GM12878 (cell line): ENCODE data around the gene NR2F1. TPM values are rescaled to one million over a fixed set of nuclear protein-coding genes. Genes with fewer than 3 reads are reported as not detected.

Experiments used
- ATAC-seq: fragments of 200-7000 bp; cut with Tn5 transposase; 3 replicates; pipeline ENCODE4 v1.9.1; 2020; ENCODE audit warnings: mild to moderate bottlenecking, moderate library complexity
- BruUV-seq: library from RNA; stranded (reverse); fragments of 400-500 nt; replicated peaks from 2 replicates; lab custom pipeline; 2021; lab: Mats Ljungman, UMichigan
- CTCF ChIA-PET: fragments of 300-600 bp; sonication (Branson Sonifier 250); formaldehyde crosslinking; extraction: SDS; loops from one replicate; lab custom pipeline; 2021; ENCODE audit warnings: inconsistent platforms; lab: Yijun Ruan, JAX
- POLR2A ChIA-PET: fragments of 350-600 bp; formaldehyde crosslinking; extraction: SDS; loops from one replicate; lab custom pipeline; 2021; ENCODE audit warnings: inconsistent platforms; lab: Charles Lee
- RAD21 ChIA-PET: fragments of 300-600 bp; sonication (Branson Sonifier 250); formaldehyde crosslinking; loops from one replicate; lab custom pipeline; 2023; ENCODE audit warnings: antibody characterized with exemption; ENCODE audit not compliant: unreplicated experiment; lab: Charles Lee
- SMC1A ChIA-PET: fragments of 300-600 bp; sonication (Branson Sonifier 250); formaldehyde crosslinking; loops from one replicate; lab custom pipeline; 2023; ENCODE audit not compliant: unreplicated experiment, uncharacterized antibody; lab: Charles Lee
- DNase-seq: peaks from one replicate; pipeline ENCODE4 v3.0.0-alpha.2; 2011; ENCODE audit warnings: low read depth, low spot score
- FAIRE-seq: peaks from 3 replicates; lab custom pipeline; 2011; peaks lifted over from hg19 to GRCh38; lab: Jason Lieb, UNC
- H2AFZ ChIP-seq: 2 replicates; pipeline ENCODE4 v1.6.0; 2011; ENCODE audit warnings: low read depth, low read length, control low read depth; ENCODE audit not compliant: control insufficient read depth
- H3K27ac ChIP-seq: 2 replicates; pipeline ENCODE4 v1.5.1; 2011; ENCODE audit warnings: control low read depth; ENCODE audit not compliant: control insufficient read depth, insufficient read depth
- H3K27me3 ChIP-seq, 2 experiments: replicated peaks in 1 of 2; 2 replicates each; pipeline versions ENCODE4 v1.6.0 to v1.6.1; 2011; ENCODE audit warnings: low read length in 1 of 2; ENCODE audit not compliant: control insufficient read depth in 2 of 2, insufficient read depth in 2 of 2
- H3K36me3 ChIP-seq, 2 experiments: 2 replicates each; pipeline ENCODE4 v1.5.1; 2011; ENCODE audit warnings: low read length in 1 of 2; ENCODE audit not compliant: control insufficient read depth in 2 of 2, insufficient read depth in 2 of 2
- H3K4me1 ChIP-seq: 2 replicates; pipeline ENCODE4 v1.6.1; 2011; ENCODE audit warnings: mild to moderate bottlenecking, low read length, moderate library complexity, mixed read lengths; ENCODE audit not compliant: control insufficient read depth, insufficient read depth
- H3K4me2 ChIP-seq: 2 replicates; pipeline ENCODE4 v1.6.0; 2011; ENCODE audit warnings: control low read depth; ENCODE audit not compliant: control insufficient read depth, insufficient read depth
- H3K4me3 ChIP-seq: fragments of 200-600 bp; sonication (generic); 2 replicates; pipeline ENCODE4 v1.5.1; 2016
- H3K79me2 ChIP-seq: 2 replicates; pipeline ENCODE4 v1.6.0; 2011; ENCODE audit warnings: low read length; ENCODE audit not compliant: control insufficient read depth, insufficient read depth
- H3K9ac ChIP-seq: 2 replicates; pipeline ENCODE4 v1.8.0; 2011; ENCODE audit warnings: low read length, control low read depth, mixed read lengths; ENCODE audit not compliant: control insufficient read depth, insufficient read depth
- H3K9me3 ChIP-seq: replicated peaks from 3 replicates; pipeline ENCODE4 v1.5.1; 2011; ENCODE audit warnings: mild to moderate bottlenecking, low read length; ENCODE audit not compliant: control insufficient read depth, insufficient read depth
- H4K20me1 ChIP-seq: 2 replicates; pipeline ENCODE4 v1.6.0; 2011; ENCODE audit not compliant: control insufficient read depth, insufficient read depth
- WGBS: methylation state at CpG from one replicate; pipeline ENCODE4 v1.1.6; 2016; ENCODE audit warnings: low lambda C conversion rate; ENCODE audit not compliant: insufficient replicate concordance, insufficient coverage; ENCODE audit errors: missing lambda C conversion rate; 5-methylcytosine and 5-hydroxymethylcytosine counted together
- in situ Hi-C: fragments of 300-500 bp; cut with MboI; formaldehyde crosslinking; loops from 9 replicates; pipeline ENCODE4 v1.14.3; 2018; ENCODE audit warnings: mixed read lengths
- intact Hi-C: fragments of 100-400 bp; cut with micrococcal nuclease; formaldehyde crosslinking; loops from one replicate; pipeline ENCODE4 v1.14.2; 2022; ENCODE audit not compliant: unreplicated experiment
- polyA plus RNA-seq, 11 experiments: library from polyadenylated mRNA; depleted of rRNA in 4 of 11; unstranded in 6 of 11; stranded (reverse) in 5 of 11; fragments of >200 nt; fragmentation: Nextera tagmentation in 4 of 11; fragmentation: Illumina TruSeq in 1 of 11; extraction: Ambion mirVana in 4 of 11; extraction: Trizol in 1 of 11; gene quantifications; 1 replicate in 1 of 11; 2 replicates in 10 of 11; pipeline versions ENCODE4 v1.2.1 to v1.2.3, GENCODE V29; 2011 to 2016; ENCODE audit warnings: inconsistent platforms in 2 of 11, missing spikeins in 2 of 11, low read depth in 1 of 11
- total RNA-seq, 4 experiments: library from RNA; depleted of rRNA in 3 of 4; stranded (reverse); fragments of >200 nt in 3 of 4; fragmentation: Illumina TruSeq in 1 of 4; extraction: Trizol in 1 of 4; gene quantifications; 2 replicates each; pipeline versions ENCODE4 v1.2.1 to v1.2.3, GENCODE V29; 2013 to 2021
- TF ChIP-seq, protein P1 (sequence below): fragments of 450-650 bp; IDR thresholded peaks from 2 replicates; pipeline ENCODE4 v1.6.1; 2017; ENCODE audit warnings: low read depth, mild to moderate bottlenecking, moderate library complexity
- TF ChIP-seq, protein P2 (sequence below): IDR thresholded peaks from 2 replicates; pipeline ENCODE4 v1.6.1; 2012; ENCODE audit warnings: mild to moderate bottlenecking, low read depth, low read length
- TF ChIP-seq, protein P3 (sequence below): IDR thresholded peaks from 2 replicates; pipeline ENCODE4 v1.6.1; 2011; ENCODE audit warnings: borderline replicate concordance, low read depth, mild to moderate bottlenecking, moderate library complexity, mixed read lengths, low read length; ENCODE audit not compliant: insufficient read depth; ENCODE audit errors: extremely low read length

The NR2F1 gene
- total and polyA plus RNA-seq, 10 of the 15 experiments (the other 5 are each of a cell fraction or from before 2014, with no cell fraction given): 0.04 to 0.79 (median 0.36) TPM; not detected in 7

DNA sequence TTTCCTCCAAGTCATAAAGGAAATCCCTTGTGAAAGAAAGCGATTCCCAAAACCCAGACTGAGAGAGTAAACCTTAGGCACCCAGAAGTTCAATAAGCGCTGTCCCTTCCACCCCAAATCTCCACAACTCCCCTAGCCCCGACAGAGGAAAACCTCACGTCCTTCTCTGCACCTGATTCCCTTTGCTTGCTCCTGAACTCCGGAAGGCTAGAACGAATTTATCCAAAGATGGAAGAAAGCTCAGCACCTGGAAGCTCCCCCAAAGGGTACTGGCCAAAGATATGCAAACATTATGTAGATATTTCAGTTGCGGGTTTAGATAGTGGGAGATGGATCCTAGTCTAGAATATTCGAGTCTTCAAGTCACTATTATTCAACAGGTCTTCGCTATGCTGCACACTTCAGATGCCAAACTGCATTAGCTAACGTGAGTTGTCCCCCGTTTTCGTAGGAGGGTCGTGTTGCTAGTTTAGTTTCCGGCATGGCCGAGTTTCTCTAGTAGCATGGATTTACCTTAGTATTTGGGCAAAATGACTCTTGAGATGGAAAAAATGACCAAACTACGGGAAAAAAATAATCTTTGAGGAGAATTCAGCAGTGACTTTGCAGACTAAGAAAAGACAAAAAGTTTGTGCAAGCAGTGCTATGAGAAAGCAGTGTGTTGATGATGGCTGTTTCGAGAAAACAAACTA, 27.7 kb downstream of the NR2F1 start:
- BruUV-seq: no TSS peak
- intact Hi-C loops: no loop called here

More for the DNA sequence above, 27.7 kb downstream of the NR2F1 start:
- no peak overlapping the region for H3K9ac ChIP-seq
- H3K4me2 ChIP-seq: no peak overlapping the region
- H3K9me3 ChIP-seq: no peaks in the 10 kb centered on the region
- FAIRE-seq (no peak), ATAC-seq (no peak), DNase-seq (no peak)
- no peaks in the 10 kb centered on the region for H4K20me1 ChIP-seq
- ChIA-PET RAD21 (interaction anchor here (3.0 kb wide), 1 partner anchor 190 kb away, joined by 16 read pairs; no protein-coding TSS in a partner anchor), POLR2A (no interaction called here), CTCF (interaction anchor here (2.6 kb wide), 1 partner anchor 190 kb away, joined by 11 read pairs; no protein-coding TSS in a partner anchor), SMC1A (no interaction called here)
- H3K27me3 ChIP-seq: peaks cover 3 to 37% of the 10 kb centered on the region in 2 experiments; a peak in 3 of 4 replicates
- WGBS: 28% methylated on average over 17 of the region's 17 CpGs
- no peak overlapping the region for H3K4me3 ChIP-seq
- 0 out of 2 replicates have a peak, but pooled peaks cover 3% of the 10 kb centered on the region for H3K4me1 ChIP-seq
- H2AFZ ChIP-seq: no peak overlapping the region
- H3K79me2 ChIP-seq: no peaks in the 10 kb centered on the region
- H3K27ac ChIP-seq: no peak overlapping the region
- in situ Hi-C loops: no loop called here
- H3K36me3 ChIP-seq: no peaks in the 10 kb centered on the region
- TF ChIP-seq, protein P1, sequence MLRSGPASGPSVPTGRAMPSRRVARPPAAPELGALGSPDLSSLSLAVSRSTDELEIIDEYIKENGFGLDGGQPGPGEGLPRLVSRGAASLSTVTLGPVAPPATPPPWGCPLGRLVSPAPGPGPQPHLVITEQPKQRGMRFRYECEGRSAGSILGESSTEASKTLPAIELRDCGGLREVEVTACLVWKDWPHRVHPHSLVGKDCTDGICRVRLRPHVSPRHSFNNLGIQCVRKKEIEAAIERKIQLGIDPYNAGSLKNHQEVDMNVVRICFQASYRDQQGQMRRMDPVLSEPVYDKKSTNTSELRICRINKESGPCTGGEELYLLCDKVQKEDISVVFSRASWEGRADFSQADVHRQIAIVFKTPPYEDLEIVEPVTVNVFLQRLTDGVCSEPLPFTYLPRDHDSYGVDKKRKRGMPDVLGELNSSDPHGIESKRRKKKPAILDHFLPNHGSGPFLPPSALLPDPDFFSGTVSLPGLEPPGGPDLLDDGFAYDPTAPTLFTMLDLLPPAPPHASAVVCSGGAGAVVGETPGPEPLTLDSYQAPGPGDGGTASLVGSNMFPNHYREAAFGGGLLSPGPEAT: no peak
- TF ChIP-seq, protein P2, sequence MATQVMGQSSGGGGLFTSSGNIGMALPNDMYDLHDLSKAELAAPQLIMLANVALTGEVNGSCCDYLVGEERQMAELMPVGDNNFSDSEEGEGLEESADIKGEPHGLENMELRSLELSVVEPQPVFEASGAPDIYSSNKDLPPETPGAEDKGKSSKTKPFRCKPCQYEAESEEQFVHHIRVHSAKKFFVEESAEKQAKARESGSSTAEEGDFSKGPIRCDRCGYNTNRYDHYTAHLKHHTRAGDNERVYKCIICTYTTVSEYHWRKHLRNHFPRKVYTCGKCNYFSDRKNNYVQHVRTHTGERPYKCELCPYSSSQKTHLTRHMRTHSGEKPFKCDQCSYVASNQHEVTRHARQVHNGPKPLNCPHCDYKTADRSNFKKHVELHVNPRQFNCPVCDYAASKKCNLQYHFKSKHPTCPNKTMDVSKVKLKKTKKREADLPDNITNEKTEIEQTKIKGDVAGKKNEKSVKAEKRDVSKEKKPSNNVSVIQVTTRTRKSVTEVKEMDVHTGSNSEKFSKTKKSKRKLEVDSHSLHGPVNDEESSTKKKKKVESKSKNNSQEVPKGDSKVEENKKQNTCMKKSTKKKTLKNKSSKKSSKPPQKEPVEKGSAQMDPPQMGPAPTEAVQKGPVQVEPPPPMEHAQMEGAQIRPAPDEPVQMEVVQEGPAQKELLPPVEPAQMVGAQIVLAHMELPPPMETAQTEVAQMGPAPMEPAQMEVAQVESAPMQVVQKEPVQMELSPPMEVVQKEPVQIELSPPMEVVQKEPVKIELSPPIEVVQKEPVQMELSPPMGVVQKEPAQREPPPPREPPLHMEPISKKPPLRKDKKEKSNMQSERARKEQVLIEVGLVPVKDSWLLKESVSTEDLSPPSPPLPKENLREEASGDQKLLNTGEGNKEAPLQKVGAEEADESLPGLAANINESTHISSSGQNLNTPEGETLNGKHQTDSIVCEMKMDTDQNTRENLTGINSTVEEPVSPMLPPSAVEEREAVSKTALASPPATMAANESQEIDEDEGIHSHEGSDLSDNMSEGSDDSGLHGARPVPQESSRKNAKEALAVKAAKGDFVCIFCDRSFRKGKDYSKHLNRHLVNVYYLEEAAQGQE: no peak
- TF ChIP-seq, protein P3, sequence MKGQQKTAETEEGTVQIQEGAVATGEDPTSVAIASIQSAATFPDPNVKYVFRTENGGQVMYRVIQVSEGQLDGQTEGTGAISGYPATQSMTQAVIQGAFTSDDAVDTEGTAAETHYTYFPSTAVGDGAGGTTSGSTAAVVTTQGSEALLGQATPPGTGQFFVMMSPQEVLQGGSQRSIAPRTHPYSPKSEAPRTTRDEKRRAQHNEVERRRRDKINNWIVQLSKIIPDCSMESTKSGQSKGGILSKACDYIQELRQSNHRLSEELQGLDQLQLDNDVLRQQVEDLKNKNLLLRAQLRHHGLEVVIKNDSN: no peak
- TF ChIP-seq, all 136 proteins: peak for 0
